Stimulated activated CD4-positive, alpha-beta T cell treated with anti-CD3 and anti-CD28 coated beads, Interleukin-1b, Interleukin-23, amount 100 ng/mL, for 4 hours (primary cell): Measurements from ENCODE around the gene HBG2.
"Not testable (repeated sequence)": the region's sequence is repeated elsewhere in the genome, so short reads cannot be mapped to it uniquely, and the experiment has no call there.

Experiments
- DNase-seq, 2 donors: peaks; one replicate each; pipeline ENCODE4 v3.0.0-alpha.2; 2020; ENCODE audit warnings: low read depth in 2 of 2

Gene HBG2

GRCh38 chr11:5249807-5250396 is 4.7 kb downstream of the HBG2 start, which contains the start of gene HBG1:
Gene HBG1 (minus strand): TSS chr11:5249857. CDS start chr11:5249804, 53 bp downstream.
- DNase-seq: not testable (repeated sequence)

- DNase-seq: not testable (repeated sequence)
These were observed 6.1 kb downstream of the HBG2 start for GRCh38 chr11:5248498-5248897.

- DNase-seq: no peak
These were observed 6.9 kb downstream of the HBG2 start for GRCh38 chr11:5247472-5248192.

GRCh38 chr11:5246772-5247471 is 7.7 kb downstream of the HBG2 start:
- DNase-seq: no peak

- no peak for DNase-seq
These were observed 9.4 kb downstream of the HBG2 start for GRCh38 chr11:5245155-5245554.

GRCh38 chr11:5243816-5244180 is 10.8 kb downstream of the HBG2 start:
- no peak for DNase-seq

- DNase-seq: no peak
These were observed 11.4 kb downstream of the HBG2 start for GRCh38 chr11:5242933-5243815.

- no peak for DNase-seq
These were observed 12.4 kb downstream of the HBG2 start for GRCh38 chr11:5242208-5242607.

GRCh38 chr11:5241458-5241857 is 13.1 kb downstream of the HBG2 start:
- DNase-seq: no peak

GRCh38 chr11:5240458-5240857 is 14.1 kb downstream of the HBG2 start:
- DNase-seq: no peak

GRCh38 chr11:5240056-5240455 is 14.5 kb downstream of the HBG2 start:
- DNase-seq: no peak

GRCh38 chr11:5239046-5239445 is 15.5 kb downstream of the HBG2 start:
- DNase-seq: no peak

GRCh38 chr11:5238486-5238885 is 16.1 kb downstream of the HBG2 start:
- DNase-seq: no peak

- no peak for DNase-seq
These were observed 17.2 kb downstream of the HBG2 start for GRCh38 chr11:5237420-5237819.

GRCh38 chr11:5235364-5236095 is 19.1 kb downstream of the HBG2 start:
- DNase-seq: no peak

GRCh38 chr11:5234381-5234834 is 20.2 kb downstream of the HBG2 start, which contains the start of gene HBD:
Gene HBD (minus strand): TSS chr11:5234483. CDS start chr11:5234433, 50 bp downstream.
- DNase-seq: no peak

GRCh38 chr11:5233307-5233706 is 21.3 kb downstream of the HBG2 start:
- no peak for DNase-seq

- DNase-seq: no peak
These were observed 21.8 kb downstream of the HBG2 start for GRCh38 chr11:5232821-5233220.

GRCh38 chr11:5232176-5232575 is 22.4 kb downstream of the HBG2 start:
- DNase-seq: no peak

- no peak for DNase-seq
These were observed 23.5 kb downstream of the HBG2 start for GRCh38 chr11:5231111-5231510.

GRCh38 chr11:5230266-5230665 is 24.3 kb downstream of the HBG2 start:
- no peak for DNase-seq
